A549 (cell line): ENCODE results near the gene GMEB2. TPM values are rescaled to one million over a fixed set of nuclear protein-coding genes. Genes with fewer than 3 reads are reported as not detected.

Experiments used
- ATAC-seq, 2 experiments: fragments of 200-7000 bp in 1 of 2; fragments of >200 bp in 1 of 2; cut with Nextera tagmentation in 1 of 2; cut with Tn5 transposase in 1 of 2; 3 replicates each; pipeline versions ENCODE4 v1.8.0 to v1.9.1; 2018 to 2020; ENCODE audit warnings: mild to moderate bottlenecking in 1 of 2, moderate library complexity in 1 of 2
- CTCF ChIA-PET: fragments of 300-600 bp; sonication (Branson Sonifier 250); formaldehyde crosslinking; extraction: SDS; loops from one replicate; lab custom pipeline; 2021; ENCODE audit warnings: antibody characterized with exemption, inconsistent platforms; lab: Yijun Ruan, JAX
- POLR2A ChIA-PET: fragments of 350-600 bp; formaldehyde crosslinking; extraction: SDS; loops from one replicate; lab custom pipeline; 2021; ENCODE audit warnings: antibody characterized with exemption, inconsistent platforms; lab: Yijun Ruan, JAX
- DNase-seq, 2 experiments: peaks; one replicate each; pipeline versions ENCODE4 v3.0.0 to v3.0.0-alpha.2; 2011 to 2016; ENCODE audit warnings: low read depth in 1 of 2, low spot score in 1 of 2
- FAIRE-seq: peaks from 2 replicates; lab custom pipeline; 2011; peaks lifted over from hg19 to GRCh38; lab: Jason Lieb, UNC
- H3K27ac ChIP-seq, 2 experiments: fragments of >200 bp; sonication (Bioruptor Twin); formaldehyde crosslinking; 3 replicates each; pipeline ENCODE4 v1.5.1; 2016 to 2017
- H3K4me1 ChIP-seq: fragments of >200 bp; sonication (Bioruptor Twin); formaldehyde crosslinking; 3 replicates; pipeline ENCODE4 v1.6.1; 2016
- H3K4me2 ChIP-seq: fragments of >200 bp; sonication (Bioruptor Twin); formaldehyde crosslinking; 3 replicates; pipeline ENCODE4 v1.6.1; 2016
- H3K4me3 ChIP-seq: fragments of >200 bp; sonication (Bioruptor Twin); formaldehyde crosslinking; 3 replicates; pipeline ENCODE4 v1.5.1; 2016
- H3K9me3 ChIP-seq: fragments of >200 bp; sonication (Bioruptor Twin); formaldehyde crosslinking; 3 replicates; pipeline ENCODE4 v1.6.1; 2016
- CHD4 ChIP-seq: fragments of 200-600 bp; sonication (generic); IDR thresholded peaks from 2 replicates; pipeline ENCODE4 v1.6.1; 2016; ENCODE audit warnings: antibody characterized with exemption, mild to moderate bottlenecking, borderline replicate concordance
- CTCF ChIP-seq: fragments of >200 bp; sonication (Bioruptor Twin); formaldehyde crosslinking; IDR thresholded peaks from 3 replicates; pipeline ENCODE4 v1.5.1; 2016
- EHMT2 ChIP-seq: fragments of 200-600 bp; sonication (generic); IDR thresholded peaks from 2 replicates; pipeline ENCODE4 v1.6.1; 2016; ENCODE audit warnings: antibody characterized with exemption, low read depth, mild to moderate bottlenecking, moderate library complexity
- FOSL2 ChIP-seq, 2 experiments: fragments of 450-650 bp in 1 of 2; fragments of >200 bp in 1 of 2; sonication (Bioruptor Twin) in 1 of 2; formaldehyde crosslinking; IDR thresholded peaks; 2 replicates each; pipeline versions ENCODE4 v1.5.0 to v1.6.1; 2016 to 2020; ENCODE audit warnings: mild to moderate bottlenecking in 1 of 2, moderate library complexity in 1 of 2
- HDAC2 ChIP-seq: fragments of 200-600 bp; sonication (generic); IDR thresholded peaks from 2 replicates; pipeline ENCODE4 v1.6.1; 2016
- JUNB ChIP-seq: fragments of >200 bp; sonication (Bioruptor Twin); formaldehyde crosslinking; IDR thresholded peaks from 2 replicates; pipeline ENCODE4 v1.6.1; 2016
- MAFK ChIP-seq: fragments of 450-650 bp; IDR thresholded peaks from 2 replicates; pipeline ENCODE4 v1.6.1; 2014; ENCODE audit not compliant: partially characterized antibody
- MAX ChIP-seq: IDR thresholded peaks from 2 replicates; pipeline ENCODE4 v1.6.1; 2012
- POLR2AphosphoS2 ChIP-seq: conservative IDR thresholded peaks from 2 replicates; pipeline ENCODE4 v1.6.1; 2012; ENCODE audit warnings: low read length, improper control_type of control experiment, inconsistent platforms
- RARB ChIP-seq: fragments of 250-450 bp; sonication (Bioruptor Pico); IDR thresholded peaks from 2 replicates; pipeline ENCODE4 v1.8.0; 2021; ENCODE audit warnings: mild to moderate bottlenecking, moderate library complexity
- RCOR1 ChIP-seq: fragments of 150-350 bp; IDR thresholded peaks from 2 replicates; pipeline ENCODE4 v1.6.1; 2014; ENCODE audit warnings: antibody characterized with exemption, low read length, low read depth
- SMC3 ChIP-seq: fragments of >200 bp; sonication (Bioruptor Twin); formaldehyde crosslinking; IDR thresholded peaks from 3 replicates; pipeline ENCODE4 v1.6.1; 2018; ENCODE audit warnings: inconsistent platforms
- USF2 ChIP-seq: fragments of 450-650 bp; IDR thresholded peaks from 2 replicates; pipeline ENCODE4 v1.6.1; 2014; ENCODE audit warnings: antibody characterized with exemption
- ZNF302 ChIP-seq: fragments of 250-450 bp; sonication (Bioruptor Pico); IDR thresholded peaks from 2 replicates; pipeline ENCODE4 v1.9.0; 2021; ENCODE audit warnings: inconsistent platforms, mild to moderate bottlenecking, moderate library complexity
- ZSCAN20 ChIP-seq: fragments of 250-450 bp; sonication (Bioruptor Pico); IDR thresholded peaks from 2 replicates; pipeline ENCODE4 v1.8.0; 2022; ENCODE audit warnings: mild to moderate bottlenecking, moderate library complexity
- WGBS: methylation state at CpG from one replicate; pipeline ENCODE4 v1.1.6; 2017; ENCODE audit errors: missing lambda C conversion rate; 5-methylcytosine and 5-hydroxymethylcytosine counted together
- polyA plus RNA-seq, 4 experiments: library from polyadenylated mRNA; depleted of rRNA in 3 of 4; stranded (reverse); fragments of >200 nt; fragmentation: RNase III in 1 of 4; extraction: RNeasy Plus Mini Kit Qiagen cat#74134 plus additional on column Dnase treatment in 1 of 4; gene quantifications; 2 replicates in 3 of 4; 3 replicates in 1 of 4; pipeline ENCODE4 v1.2.3, GENCODE V29; 2011 to 2017

The GMEB2 gene
- polyA plus RNA-seq, 2 of the 4 experiments (the other 2 are of a cell fraction) = 6.5 to 6.8 TPM

GRCh38 chr20:63555661-63556381 lies 71.1 kb downstream of the GMEB2 start:
- no peak overlapping the region for H3K4me3 ChIP-seq
- H3K4me2 ChIP-seq = no peak overlapping the region
- TF ChIP-seq RARB (no peak), SMC3 (no peak), CTCF (no peak), EHMT2 (no peak)
- TF ChIP-seq, all 56 proteins: peak for 0
- no peak for DNase-seq
- WGBS = 100% methylated on average over 15 of the region's 45 CpGs
- no peaks in the 10 kb centered on the region for H3K9me3 ChIP-seq
- peaks cover 4% of the 10 kb centered on the region; the same call in 1 of the 3 replicates for H3K4me1 ChIP-seq
- H3K27ac ChIP-seq = no peak overlapping the region
- POLR2A ChIA-PET = interaction anchor here (0.6 kb wide), 1 partner anchor 56 kb away, joined by 4 read pairs; no protein-coding TSS in a partner anchor
- no peak for ATAC-seq
- CTCF ChIA-PET = interaction anchor here (9.1 kb wide), 1 partner anchor 17 kb away, joined by 93 read pairs; the partner anchor contains the start of gene PTK6
- FAIRE-seq = no peak

GRCh38 chr20:63554361-63555278 lies 72.3 kb downstream of the GMEB2 start:
- Histone ChIP-seq H3K4me1 (peaks cover 4% of the 10 kb centered on the region; the same call in 1 of the 3 replicates), H3K4me3 (peak overlapping the region; percentile 71), H3K27ac (peak overlapping the region in 1 of 2 experiments; percentile 83; a peak in 1 of 6 replicates), H3K9me3 (no peaks in the 10 kb centered on the region), H3K4me2 (peak overlapping the region; percentile 100)
- POLR2A ChIA-PET = no interaction called here
- ATAC-seq = peak in 1 of 2 experiments; percentile 6; a peak in 3 of 6 replicates
- 84% methylated on average over 32 of the region's 38 CpGs for whole genome bisulfite sequencing
- FAIRE-seq = no peak
- no peak for DNase-seq
- CTCF ChIA-PET = interaction anchor here (1.0 to 9.1 kb wide), 3 partner anchors 9 to 27 kb away, joined by 3 to 93 read pairs (median 4); partner anchors contain the start of gene PTK6
- TF ChIP-seq ZNF302 (CRISPR knock-in tag) = no peak
- TF ChIP-seq HDAC2 = no peak
- TF ChIP-seq CTCF = no peak
- TF ChIP-seq MAFK = no peak
- no peak for TF ChIP-seq RCOR1
- no peak for TF ChIP-seq CHD4
- TF ChIP-seq FOSL2 (IDR thresholded peaks at IDR 0.05) = no peak
- no peak for TF ChIP-seq FOSL2 (CRISPR knock-in tag; IDR thresholded peaks at IDR 0.05)
- no peak for TF ChIP-seq USF2

- POLR2A ChIA-PET = no interaction called here
- no peak for FAIRE-seq
These were observed 73.0 kb downstream of the GMEB2 start, which contains the start of gene FNDC11 for GRCh38 chr20:63553933-63554290. FNDC11 (plus strand) TSS chr20:63554159; CDS start chr20:63555664, 1,505 bp downstream.

More at GRCh38 chr20:63553933-63554290, 73.0 kb downstream of the GMEB2 start, which contains the start of gene FNDC11:
- Histone ChIP-seq H3K4me2 (peak within 1 kb of the TSS; percentile 100), H3K9me3 (no peaks in the 10 kb centered on the region), H3K27ac (peak within 1 kb of the TSS; percentile 73 to 83), H3K4me1 (peaks cover 4% of the 10 kb centered on the region; the same call in 1 of the 3 replicates), H3K4me3 (peak within 1 kb of the TSS; percentile 71)
- DNase-seq = no peak
- no peak for ATAC-seq
- WGBS = 0% methylated on average over 7 of the region's 34 CpGs
- CTCF ChIA-PET = interaction anchor here (1.4 to 9.1 kb wide), 2 partner anchors 15 to 28 kb away, joined by 3 to 93 read pairs; partner anchors contain the start of gene PTK6
- TF ChIP-seq JUNB (no peak), POLR2AphosphoS2 (no peak), USF2 (no peak), MAX (no peak), ZNF302 (CRISPR knock-in tag) (no peak), ZSCAN20 (CRISPR knock-in tag) (no peak), EHMT2 (no peak)
